ACC112 (cell line): ENCODE measurements around the gene MOB3A.

ENCODE experiments used
- H2AFZ ChIP-seq: fragments of 200-600 bp; sonication (generic); one replicate; pipeline ENCODE4 v1.6.0; 2017; ENCODE audit warnings: antibody characterized with exemption, low read length; ENCODE audit not compliant: unreplicated experiment
- H3K27ac ChIP-seq: fragments of 200-600 bp; sonication (generic); 2 replicates; pipeline ENCODE4 v1.5.1; 2014; ENCODE audit warnings: low read depth, mild to moderate bottlenecking, antibody characterized with exemption, low read length, moderate library complexity
- H3K27me3 ChIP-seq: fragments of 200-600 bp; sonication (generic); 2 replicates; pipeline ENCODE4 v1.6.1; 2014; ENCODE audit warnings: mild to moderate bottlenecking, antibody characterized with exemption, low read length, moderate library complexity, mixed read lengths; ENCODE audit not compliant: insufficient read depth
- H3K36me3 ChIP-seq: fragments of 200-600 bp; sonication (generic); 2 replicates; pipeline ENCODE4 v1.6.1; 2016; ENCODE audit warnings: mild to moderate bottlenecking, antibody characterized with exemption, low read length, moderate library complexity, mixed read lengths; ENCODE audit not compliant: insufficient read depth
- H3K4me1 ChIP-seq: fragments of 200-600 bp; sonication (generic); one replicate; pipeline ENCODE4 v1.6.1; 2016; ENCODE audit warnings: low read length, mixed read lengths; ENCODE audit not compliant: insufficient read depth, unreplicated experiment, control insufficient read depth
- H3K4me3 ChIP-seq: fragments of 200-600 bp; sonication (generic); 2 replicates; pipeline ENCODE4 v1.5.1; 2014; ENCODE audit warnings: mild to moderate bottlenecking, low read depth, low read length
- H3K79me2 ChIP-seq: fragments of 200-600 bp; sonication (generic); one replicate; pipeline ENCODE4 v1.6.0; 2016; ENCODE audit warnings: low read length; ENCODE audit not compliant: control insufficient read depth, unreplicated experiment, insufficient read depth

The MOB3A gene

DNA sequence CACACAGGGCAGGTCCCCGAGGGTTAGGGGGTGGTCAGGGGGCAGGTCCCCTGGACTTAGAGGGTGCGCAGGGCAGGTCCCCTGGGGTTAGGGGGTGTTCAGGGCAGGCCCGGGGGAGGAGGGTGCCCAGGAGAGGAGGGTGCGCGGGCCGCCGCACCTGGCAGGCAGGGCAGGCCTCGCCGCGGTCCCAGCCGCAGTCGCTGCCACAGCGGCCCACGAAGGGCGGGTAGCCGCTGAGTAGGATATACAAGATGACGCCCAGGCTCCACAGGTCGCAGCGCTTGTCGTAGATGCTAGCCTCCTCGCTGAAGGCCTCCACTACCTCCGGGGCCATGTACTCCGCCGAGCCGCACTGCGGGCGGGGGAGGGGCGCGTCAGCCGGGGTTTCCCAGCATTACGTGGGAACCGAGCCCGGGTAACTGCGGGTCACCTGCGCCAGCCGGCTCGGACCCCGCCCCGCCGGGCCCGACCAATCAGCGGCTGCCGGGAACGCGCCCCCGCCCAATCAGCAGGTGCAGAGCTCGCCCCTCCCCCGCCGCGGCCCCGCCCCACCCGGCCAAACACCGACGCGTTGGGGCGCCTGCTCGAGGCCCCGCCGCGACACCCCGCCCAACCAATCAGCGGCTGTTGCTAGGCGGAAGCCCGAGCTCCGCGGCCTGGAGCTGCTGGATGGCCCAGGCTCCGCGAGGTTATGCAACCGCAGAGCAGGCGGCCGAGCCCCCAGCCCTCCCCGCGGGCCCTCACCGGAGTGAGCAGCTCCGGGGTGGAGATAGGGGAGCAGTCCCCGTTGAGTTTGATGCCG is 54.2 kb downstream of the MOB3A start:
- Histone ChIP-seq H3K36me3 (no peaks in the 10 kb centered on the region), H3K27me3 (no peaks in the 10 kb centered on the region), H3K27ac (no peak overlapping the region; the same call in 1 of the 2 replicates), H3K4me3 (no peak overlapping the region), H2AFZ (no peak overlapping the region), H3K79me2 (no peaks in the 10 kb centered on the region), H3K4me1 (peaks cover under 1% of the 10 kb centered on the region)

DNA sequence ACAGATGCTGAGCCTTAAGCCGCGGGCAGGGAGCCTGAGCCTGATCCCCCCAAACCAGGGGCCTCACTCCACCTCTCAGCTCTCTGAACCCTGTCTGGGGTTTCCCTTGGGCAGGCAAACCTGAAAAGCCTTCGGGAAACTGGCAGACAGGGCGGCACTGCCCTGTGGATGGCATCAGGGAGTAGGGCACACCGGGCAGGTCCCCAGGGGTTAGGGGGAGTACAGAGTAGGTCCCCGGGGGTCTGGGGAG is 54.8 kb downstream of the MOB3A start:
- H3K36me3 ChIP-seq, result no peaks in the 10 kb centered on the region
- no peak overlapping the region; the same call in 1 of the 2 replicates for H3K27ac ChIP-seq
- H3K4me3 ChIP-seq, result no peak overlapping the region
- H3K4me1 ChIP-seq, result no peaks in the 10 kb centered on the region
- H3K79me2 ChIP-seq, result no peaks in the 10 kb centered on the region
- no peaks in the 10 kb centered on the region for H3K27me3 ChIP-seq
- no peak overlapping the region for H2AFZ ChIP-seq

DNA sequence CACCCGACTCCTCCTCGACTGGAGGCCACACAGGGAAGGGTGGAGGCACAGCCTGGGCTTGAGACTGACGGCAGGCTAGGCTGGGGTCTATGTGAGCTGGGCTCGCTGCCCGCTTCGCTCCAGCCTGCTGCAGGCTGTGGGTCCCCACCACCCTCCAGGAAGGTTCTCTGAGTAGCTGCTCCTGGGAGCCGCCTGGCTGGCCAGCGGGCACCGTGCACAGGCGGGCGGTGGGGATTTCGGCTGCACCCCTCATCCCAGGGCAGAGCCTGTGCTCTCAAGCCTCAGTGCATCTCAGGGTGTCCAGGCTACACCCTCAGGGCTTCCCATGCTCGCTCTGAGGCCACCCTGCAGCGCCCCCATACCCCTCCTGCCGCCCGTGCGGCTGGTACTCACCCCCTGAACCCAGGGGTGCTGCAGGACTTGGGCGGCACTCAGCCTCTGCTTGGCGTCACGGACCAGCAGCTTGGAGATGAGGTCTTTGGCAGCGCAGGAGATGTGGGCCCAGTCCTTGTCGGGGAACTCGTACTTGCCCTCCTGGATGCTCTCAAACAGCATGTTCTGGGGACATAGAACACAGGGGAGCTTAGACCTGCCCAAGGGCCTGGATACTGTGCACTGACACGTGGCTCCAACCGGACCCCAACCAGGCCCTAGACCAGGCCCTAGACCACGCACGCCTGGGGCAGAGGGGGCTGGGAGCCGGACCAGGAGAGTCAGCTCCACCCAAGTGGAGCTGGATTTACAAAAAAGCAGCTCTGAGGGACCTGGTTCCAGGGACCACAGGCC is 55.3 kb downstream of the MOB3A start:
- Histone ChIP-seq H3K4me3 (no peak overlapping the region), H3K27ac (no peak overlapping the region), H2AFZ (no peak overlapping the region), H3K79me2 (no peaks in the 10 kb centered on the region), H3K36me3 (no peaks in the 10 kb centered on the region), H3K4me1 (no peaks in the 10 kb centered on the region), H3K27me3 (no peaks in the 10 kb centered on the region)

DNA sequence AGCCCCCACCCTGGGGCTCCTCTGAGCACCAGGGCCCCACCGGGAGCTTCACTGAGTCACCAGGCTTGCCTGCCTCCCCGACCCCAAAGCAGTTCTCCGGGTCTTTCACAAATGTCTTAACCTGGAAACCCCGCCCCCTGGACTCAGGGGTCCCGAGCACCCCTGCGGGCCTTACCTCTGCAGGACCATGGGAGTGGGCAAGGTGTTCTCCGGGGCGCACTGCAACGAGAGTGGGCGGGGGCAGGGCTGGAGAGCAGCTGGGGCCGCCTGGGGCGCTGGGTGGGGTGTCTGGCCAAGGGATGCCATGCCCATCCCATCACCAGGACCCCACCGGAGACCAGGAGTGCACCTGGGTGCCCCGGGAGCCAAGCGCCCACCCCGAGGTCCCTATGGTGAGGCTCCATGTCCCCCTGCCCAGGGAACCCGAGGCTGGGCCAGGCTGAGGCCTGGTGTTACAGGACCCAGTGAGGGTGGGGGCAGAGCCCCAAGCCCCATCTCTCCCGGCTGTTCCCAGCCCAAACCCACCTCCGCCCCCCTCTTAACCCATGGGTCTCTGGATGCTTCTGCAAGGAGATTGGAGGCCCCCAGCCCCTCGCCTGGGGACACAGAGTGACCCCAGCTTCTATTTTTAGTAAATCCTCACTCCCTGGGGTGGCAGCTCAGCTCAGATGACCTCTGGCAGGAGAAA is 56.0 kb downstream of the MOB3A start:
- Histone ChIP-seq H2AFZ (no peak overlapping the region), H3K4me3 (no peak overlapping the region), H3K27me3 (no peaks in the 10 kb centered on the region), H3K27ac (no peak overlapping the region), H3K79me2 (no peaks in the 10 kb centered on the region), H3K36me3 (no peaks in the 10 kb centered on the region), H3K4me1 (no peaks in the 10 kb centered on the region)

DNA sequence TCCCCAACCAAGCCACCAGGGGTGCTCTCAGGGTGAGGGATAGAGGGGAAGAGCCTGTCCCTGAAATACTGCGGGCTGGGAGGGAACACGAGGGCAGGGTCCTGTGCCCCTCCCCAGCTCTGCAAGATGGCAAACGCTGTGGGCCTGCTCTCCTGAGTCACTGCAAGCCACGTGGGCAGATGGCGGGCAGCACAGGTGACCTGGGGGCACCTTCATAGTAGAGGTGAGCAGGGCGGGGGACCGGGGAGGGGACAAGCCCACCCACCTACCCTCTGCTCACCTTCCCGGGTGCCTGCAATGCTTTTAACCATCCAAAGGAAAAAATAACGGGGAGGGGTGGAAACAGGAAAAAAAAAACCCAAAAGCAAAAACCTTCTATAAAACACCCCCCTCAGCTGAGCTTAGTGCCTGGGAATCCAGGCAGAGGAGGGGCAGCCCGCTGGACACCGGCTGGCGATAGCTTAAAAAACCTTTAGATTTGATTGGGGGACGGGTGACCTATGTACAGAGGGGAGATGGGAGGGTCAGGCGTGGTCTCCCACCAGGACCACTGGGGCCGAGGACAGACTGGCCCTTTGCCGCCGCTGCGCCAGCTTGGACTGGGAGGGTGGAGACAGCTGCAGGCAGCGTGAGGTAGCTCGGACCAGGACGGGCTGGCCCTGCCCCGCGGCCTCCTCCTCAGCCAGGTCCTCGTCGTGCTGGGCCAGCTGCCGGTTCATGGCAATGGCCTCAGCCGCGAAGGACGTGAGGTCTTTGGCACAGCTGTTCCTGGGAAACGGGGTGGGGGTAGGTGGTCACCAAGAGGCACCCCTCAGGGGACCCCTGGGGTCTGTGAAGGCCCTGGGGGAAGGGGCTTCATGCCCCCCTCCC is 56.8 kb downstream of the MOB3A start:
- Histone ChIP-seq H3K27me3 (no peaks in the 10 kb centered on the region), H3K27ac (no peak overlapping the region), H2AFZ (no peak overlapping the region), H3K4me3 (no peak overlapping the region), H3K79me2 (no peaks in the 10 kb centered on the region), H3K4me1 (no peaks in the 10 kb centered on the region), H3K36me3 (no peaks in the 10 kb centered on the region)

DNA sequence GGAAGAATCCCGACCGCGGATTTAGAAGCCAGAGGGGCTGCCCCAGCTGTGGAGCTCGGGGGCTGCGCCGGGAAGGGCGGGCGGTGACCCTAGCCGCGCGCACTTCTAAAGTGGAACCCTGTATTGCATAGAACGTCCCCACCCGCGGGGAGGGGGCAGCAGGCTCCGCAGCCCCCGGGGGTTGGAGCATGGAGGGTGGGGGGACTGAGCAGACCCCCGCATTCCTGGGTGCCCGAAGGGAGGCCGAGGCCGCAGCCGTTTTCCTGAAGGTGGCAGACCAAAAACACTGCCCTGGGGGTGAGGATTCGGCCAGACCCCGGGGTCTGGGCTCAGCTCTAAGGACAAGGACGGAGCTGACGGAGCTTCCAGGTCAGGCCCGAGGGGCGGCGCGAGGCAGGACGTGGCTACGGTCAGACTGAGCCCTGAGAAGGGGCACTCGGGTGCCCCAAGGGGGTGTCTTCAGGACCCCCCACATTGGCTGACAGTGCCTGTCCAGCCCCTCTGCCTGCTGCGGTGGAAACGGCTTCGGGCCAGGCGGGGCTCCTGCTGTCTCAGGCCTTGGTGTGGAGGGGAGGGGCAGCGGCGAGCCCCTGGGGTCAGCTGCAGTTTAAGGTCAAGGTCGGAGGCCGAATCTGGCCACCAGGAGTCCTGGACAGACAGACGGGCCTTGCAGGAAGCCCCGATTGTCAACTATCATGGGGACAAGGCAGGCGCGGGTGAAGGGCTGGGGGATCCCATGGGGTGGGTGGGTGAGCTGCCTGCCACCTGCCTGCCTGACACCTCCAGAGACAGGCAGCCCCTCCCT is 57.6 kb downstream of the MOB3A start:
- Histone ChIP-seq H3K4me3 (no peak overlapping the region), H3K4me1 (no peaks in the 10 kb centered on the region), H2AFZ (no peak overlapping the region), H3K27ac (no peak overlapping the region), H3K27me3 (no peaks in the 10 kb centered on the region), H3K79me2 (no peaks in the 10 kb centered on the region), H3K36me3 (no peaks in the 10 kb centered on the region)

DNA sequence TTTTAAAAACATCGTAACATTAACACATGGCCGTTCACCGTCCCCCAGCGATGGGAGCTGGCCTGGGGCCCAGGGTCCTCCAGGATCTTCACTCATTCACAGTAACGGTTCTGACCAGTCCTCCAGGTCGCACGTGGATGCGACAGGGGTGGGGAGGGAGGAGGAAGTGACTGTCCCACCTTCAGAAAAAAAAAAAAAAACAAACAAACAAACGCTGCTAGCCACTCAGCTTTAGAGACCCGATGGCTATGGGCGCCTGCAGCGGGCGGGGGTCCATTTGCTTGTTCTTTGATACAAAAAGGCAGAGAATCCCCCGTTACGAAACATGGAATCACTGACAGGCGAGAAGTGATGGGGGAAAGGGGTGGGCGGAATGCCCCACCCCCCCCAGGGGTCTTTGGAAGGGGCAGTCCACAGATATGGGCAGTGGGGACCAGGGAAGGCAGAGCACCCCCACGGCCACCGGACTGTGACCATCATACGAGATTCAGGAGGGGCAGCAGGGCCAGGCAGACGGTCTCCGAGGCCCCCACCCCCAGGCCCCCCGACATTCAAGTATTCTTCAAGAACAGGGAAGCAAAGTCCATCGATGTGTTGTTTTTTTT is 58.4 kb downstream of the MOB3A start:
- Histone ChIP-seq H3K36me3 (no peaks in the 10 kb centered on the region), H3K27me3 (no peaks in the 10 kb centered on the region), H3K4me1 (peaks cover under 1% of the 10 kb centered on the region), H3K79me2 (no peaks in the 10 kb centered on the region), H3K4me3 (no peak overlapping the region), H2AFZ (no peak overlapping the region), H3K27ac (no peak overlapping the region)

DNA sequence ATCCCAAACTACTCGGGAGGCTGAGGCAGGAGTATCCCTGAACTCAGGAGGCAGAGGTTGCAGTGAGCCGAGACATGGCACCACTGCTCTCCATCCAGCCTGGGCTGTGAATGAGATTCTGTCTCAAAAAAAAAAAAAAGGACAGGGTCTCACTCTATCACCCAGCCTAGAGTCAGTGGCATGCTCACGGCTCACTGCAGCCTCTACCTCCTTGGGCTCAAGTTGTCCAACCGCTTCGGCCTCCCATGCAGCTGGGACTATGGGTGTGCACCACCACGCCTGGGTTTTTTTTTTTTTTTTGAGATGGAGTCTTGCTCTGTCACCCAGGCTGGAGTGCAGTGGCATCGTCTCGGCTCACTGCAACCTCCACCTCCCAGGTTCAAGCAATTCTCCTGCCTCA is 59.7 kb downstream of the MOB3A start:
- no peak overlapping the region for H2AFZ ChIP-seq
- no peak overlapping the region for H3K4me3 ChIP-seq
- H3K27me3 ChIP-seq, result no peaks in the 10 kb centered on the region
- H3K27ac ChIP-seq, result no peak overlapping the region
- H3K79me2 ChIP-seq, result no peaks in the 10 kb centered on the region
- H3K4me1 ChIP-seq, result peaks cover 13% of the 10 kb centered on the region
- H3K36me3 ChIP-seq, result no peaks in the 10 kb centered on the region

DNA sequence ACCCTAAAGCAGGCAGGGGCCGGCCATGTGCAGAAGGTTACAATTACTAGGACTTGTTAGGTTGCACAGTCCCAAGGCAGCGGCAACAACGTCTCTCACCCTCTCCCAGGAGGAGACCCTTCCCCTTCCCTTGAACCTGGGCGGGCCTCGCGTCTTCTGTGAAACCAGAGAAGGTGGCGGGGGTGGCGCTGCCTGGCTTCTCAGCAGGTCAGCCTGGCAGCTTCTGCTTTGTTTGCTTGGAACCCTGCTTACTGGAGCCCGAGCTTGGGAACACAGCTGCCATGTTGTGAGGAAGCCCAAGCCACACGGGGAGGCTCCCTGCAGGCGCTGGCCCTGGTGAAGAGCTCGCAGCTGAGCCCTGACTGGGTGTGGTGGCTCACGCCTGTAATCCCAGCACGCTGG is 60.5 kb downstream of the MOB3A start:
- Histone ChIP-seq H3K4me1 (peaks cover 14% of the 10 kb centered on the region), H2AFZ (no peak overlapping the region), H3K79me2 (no peaks in the 10 kb centered on the region), H3K27me3 (no peaks in the 10 kb centered on the region), H3K4me3 (no peak overlapping the region), H3K27ac (no peak overlapping the region), H3K36me3 (no peaks in the 10 kb centered on the region)
